Nephron (organoid): Measurements from ENCODE around the gene RPL27.

Experiments
- H3K27ac Mint-ChIP-seq, 3 experiments: 2 replicates each; pipeline ENCODE4 v1.8.0; 2020; ENCODE audit warnings: mixed read lengths in 3 of 3, mild to moderate bottlenecking in 2 of 3, moderate library complexity in 1 of 3
- H3K27me3 Mint-ChIP-seq: 2 replicates; pipeline ENCODE4 v1.8.0; 2021; ENCODE audit warnings: low read depth, mild to moderate bottlenecking, moderate library complexity, mixed read lengths
- H3K36me3 Mint-ChIP-seq: 2 replicates; pipeline ENCODE4 v1.8.0; 2020; ENCODE audit warnings: low read depth, mixed read lengths
- H3K4me1 Mint-ChIP-seq: 2 replicates; pipeline ENCODE4 v1.8.0; 2020; ENCODE audit warnings: mixed read lengths
- H3K4me3 Mint-ChIP-seq, 3 experiments: 2 replicates each; pipeline ENCODE4 v1.8.0; 2020; ENCODE audit warnings: mild to moderate bottlenecking in 3 of 3, mixed read lengths in 3 of 3, moderate library complexity in 2 of 3
- H3K9me3 Mint-ChIP-seq: 2 replicates; pipeline ENCODE4 v1.8.0; 2020; ENCODE audit warnings: mixed read lengths
- TF ChIP-seq, protein P1 (sequence below), 3 experiments: fragments of 200-600 bp; sonication (generic); IDR thresholded peaks; one replicate each; pipeline ENCODE4 v1.5.0; 2021; ENCODE audit warnings: antibody characterized with exemption in 3 of 3; ENCODE audit not compliant: unreplicated experiment in 3 of 3

The RPL27 gene

GRCh38 chr17:43018932-43019331 is 20.7 kb downstream of the RPL27 start:
- no peaks in the 10 kb centered on the region for H3K9me3 Mint-ChIP-seq
- TF ChIP-seq, protein P1, sequence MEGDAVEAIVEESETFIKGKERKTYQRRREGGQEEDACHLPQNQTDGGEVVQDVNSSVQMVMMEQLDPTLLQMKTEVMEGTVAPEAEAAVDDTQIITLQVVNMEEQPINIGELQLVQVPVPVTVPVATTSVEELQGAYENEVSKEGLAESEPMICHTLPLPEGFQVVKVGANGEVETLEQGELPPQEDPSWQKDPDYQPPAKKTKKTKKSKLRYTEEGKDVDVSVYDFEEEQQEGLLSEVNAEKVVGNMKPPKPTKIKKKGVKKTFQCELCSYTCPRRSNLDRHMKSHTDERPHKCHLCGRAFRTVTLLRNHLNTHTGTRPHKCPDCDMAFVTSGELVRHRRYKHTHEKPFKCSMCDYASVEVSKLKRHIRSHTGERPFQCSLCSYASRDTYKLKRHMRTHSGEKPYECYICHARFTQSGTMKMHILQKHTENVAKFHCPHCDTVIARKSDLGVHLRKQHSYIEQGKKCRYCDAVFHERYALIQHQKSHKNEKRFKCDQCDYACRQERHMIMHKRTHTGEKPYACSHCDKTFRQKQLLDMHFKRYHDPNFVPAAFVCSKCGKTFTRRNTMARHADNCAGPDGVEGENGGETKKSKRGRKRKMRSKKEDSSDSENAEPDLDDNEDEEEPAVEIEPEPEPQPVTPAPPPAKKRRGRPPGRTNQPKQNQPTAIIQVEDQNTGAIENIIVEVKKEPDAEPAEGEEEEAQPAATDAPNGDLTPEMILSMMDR (IDR thresholded peaks at IDR 0.05; ENCODE audit: unreplicated experiment in 3 of 3) = no peak
- peaks cover 28% of the 10 kb centered on the region for H3K4me1 Mint-ChIP-seq
- H3K4me3 Mint-ChIP-seq = peak overlapping the region; percentile 6 to 68 (median 62)
- peaks cover 24% of the 10 kb centered on the region for H3K36me3 Mint-ChIP-seq
- no peaks in the 10 kb centered on the region for H3K27me3 Mint-ChIP-seq
- peak overlapping the region; percentile 7 to 74 (median 71) for H3K27ac Mint-ChIP-seq

DNA sequence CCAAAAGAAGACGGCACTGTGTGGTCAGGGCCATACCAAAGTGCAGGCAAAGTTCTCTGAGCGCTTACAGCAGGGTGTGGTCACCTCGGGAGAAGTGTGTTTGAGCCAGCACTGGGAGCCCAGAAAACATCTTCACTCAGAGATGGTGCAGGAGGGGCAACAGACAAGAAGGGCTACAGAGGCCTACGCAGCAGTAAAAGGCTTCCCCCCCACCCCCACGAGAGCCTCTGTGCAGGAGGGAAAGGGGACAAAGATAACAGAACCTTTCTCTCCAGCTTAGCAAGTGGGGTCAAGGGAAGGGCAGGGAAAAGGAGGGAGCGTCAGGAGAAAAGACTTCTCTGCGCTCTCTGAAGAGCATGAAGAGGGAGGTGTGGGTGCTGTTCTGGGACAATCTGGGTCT is 21.2 kb downstream of the RPL27 start:
- Mint-ChIP-seq H3K27ac (peak overlapping the region; percentile 74 to 91 (median 86)), H3K27me3 (no peaks in the 10 kb centered on the region), H3K9me3 (no peaks in the 10 kb centered on the region), H3K4me3 (peak overlapping the region; percentile 93 to 95 (median 95)), H3K4me1 (peaks cover 31% of the 10 kb centered on the region), H3K36me3 (peaks cover 24% of the 10 kb centered on the region)
- TF ChIP-seq, protein P1 (IDR thresholded peaks at IDR 0.05; ENCODE audit: unreplicated experiment in 3 of 3) = no peak

- Mint-ChIP-seq H3K36me3 (peaks cover 20% of the 10 kb centered on the region), H3K9me3 (no peaks in the 10 kb centered on the region), H3K27me3 (no peaks in the 10 kb centered on the region), H3K4me3 (peak overlapping the region; percentile 93 to 95 (median 95)), H3K27ac (peak overlapping the region; percentile 74 to 91 (median 86)), H3K4me1 (peaks cover 32% of the 10 kb centered on the region)
- TF ChIP-seq, protein P1 (IDR thresholded peaks at IDR 0.05; ENCODE audit: unreplicated experiment in 3 of 3) = no peak
Measured at GRCh38 chr17:43020030-43020621, 21.9 kb downstream of the RPL27 start.

GRCh38 chr17:43020789-43021740 is 22.8 kb downstream of the RPL27 start:
- Mint-ChIP-seq H3K36me3 (peaks cover 10% of the 10 kb centered on the region), H3K4me3 (peak overlapping the region; percentile 93 to 95 (median 95)), H3K27me3 (no peaks in the 10 kb centered on the region), H3K9me3 (no peaks in the 10 kb centered on the region), H3K4me1 (peaks cover 30% of the 10 kb centered on the region), H3K27ac (peak overlapping the region; percentile 79 to 91 (median 86))
- TF ChIP-seq, protein P1 (IDR thresholded peaks at IDR 0.05; ENCODE audit: unreplicated experiment in 3 of 3) = no peak

- TF ChIP-seq, protein P1 (IDR thresholded peaks at IDR 0.05; ENCODE audit: unreplicated experiment in 3 of 3) = no peak
- Mint-ChIP-seq H3K27ac (peak within 1 kb of the TSS; percentile 79 to 91 (median 86)), H3K4me3 (peak within 1 kb of the TSS; percentile 93 to 95 (median 95)), H3K4me1 (peaks cover 35% of the 10 kb centered on the region), H3K9me3 (no peaks in the 10 kb centered on the region), H3K36me3 (peaks cover 9% of the 10 kb centered on the region), H3K27me3 (no peaks in the 10 kb centered on the region)
Measured at GRCh38 chr17:43021741-43022512, 23.7 kb downstream of the RPL27 start, which contains the start of gene VAT1. Gene VAT1, minus strand, starts transcription at chr17:43022385. Its CDS starts 63 bp downstream, at chr17:43022322.
